Neural crest cell (in vitro differentiated cells): ENCODE results near the gene PDE8B. TPM values are rescaled to one million over a fixed set of nuclear protein-coding genes. Genes with fewer than 3 reads are reported as not detected.
A peak's percentile ranks its signal among the peaks of the same experiment; 100 is the strongest.

ENCODE experiments used
- DNase-seq: peaks from one replicate; pipeline ENCODE4 v3.0.0; 2021; ENCODE audit warnings: low read depth, mixed read lengths, low spot score
- H3K27ac Mint-ChIP-seq: one replicate; pipeline ENCODE4 v1.8.0; 2021; ENCODE audit warnings: mild to moderate bottlenecking, mixed read lengths; ENCODE audit not compliant: unreplicated experiment
- H3K27me3 Mint-ChIP-seq: 2 replicates; pipeline ENCODE4 v1.8.0; 2021; ENCODE audit warnings: low read depth, mild to moderate bottlenecking, mixed read lengths
- H3K36me3 Mint-ChIP-seq: 2 replicates; pipeline ENCODE4 v1.8.0; 2021; ENCODE audit warnings: low read depth, mild to moderate bottlenecking, mixed read lengths
- H3K4me1 Mint-ChIP-seq: 2 replicates; pipeline ENCODE4 v1.8.0; 2021; ENCODE audit warnings: mixed read lengths
- H3K4me3 Mint-ChIP-seq: one replicate; pipeline ENCODE4 v1.8.0; 2021; ENCODE audit warnings: mild to moderate bottlenecking, mixed read lengths
- H3K9me3 Mint-ChIP-seq: 2 replicates; pipeline ENCODE4 v1.8.0; 2021; ENCODE audit warnings: mixed read lengths
- total RNA-seq: library from RNA; stranded (reverse); gene quantifications from 2 replicates; pipeline ENCODE4 v1.2.1, GENCODE V29; 2021
- TF ChIP-seq, protein P1 (sequence below): fragments of 200-600 bp; sonication (generic); conservative IDR thresholded peaks from 2 replicates; pipeline ENCODE4 v1.5.0; 2021; ENCODE audit warnings: antibody characterized with exemption, mild to moderate bottlenecking

The PDE8B gene
- total RNA-seq, 1 donor from 2014 or later = 0.44 TPM

GRCh38 chr5:77431286-77431685 lies 220.8 kb downstream of the PDE8B start:
- H3K4me3 Mint-ChIP-seq = no peak overlapping the region
- no peaks in the 10 kb centered on the region for H3K27me3 Mint-ChIP-seq
- DNase-seq = no peak
- H3K36me3 Mint-ChIP-seq = peaks cover 16% of the 10 kb centered on the region
- H3K27ac Mint-ChIP-seq = no peak overlapping the region
- no peaks in the 10 kb centered on the region for H3K9me3 Mint-ChIP-seq
- TF ChIP-seq, protein P1, sequence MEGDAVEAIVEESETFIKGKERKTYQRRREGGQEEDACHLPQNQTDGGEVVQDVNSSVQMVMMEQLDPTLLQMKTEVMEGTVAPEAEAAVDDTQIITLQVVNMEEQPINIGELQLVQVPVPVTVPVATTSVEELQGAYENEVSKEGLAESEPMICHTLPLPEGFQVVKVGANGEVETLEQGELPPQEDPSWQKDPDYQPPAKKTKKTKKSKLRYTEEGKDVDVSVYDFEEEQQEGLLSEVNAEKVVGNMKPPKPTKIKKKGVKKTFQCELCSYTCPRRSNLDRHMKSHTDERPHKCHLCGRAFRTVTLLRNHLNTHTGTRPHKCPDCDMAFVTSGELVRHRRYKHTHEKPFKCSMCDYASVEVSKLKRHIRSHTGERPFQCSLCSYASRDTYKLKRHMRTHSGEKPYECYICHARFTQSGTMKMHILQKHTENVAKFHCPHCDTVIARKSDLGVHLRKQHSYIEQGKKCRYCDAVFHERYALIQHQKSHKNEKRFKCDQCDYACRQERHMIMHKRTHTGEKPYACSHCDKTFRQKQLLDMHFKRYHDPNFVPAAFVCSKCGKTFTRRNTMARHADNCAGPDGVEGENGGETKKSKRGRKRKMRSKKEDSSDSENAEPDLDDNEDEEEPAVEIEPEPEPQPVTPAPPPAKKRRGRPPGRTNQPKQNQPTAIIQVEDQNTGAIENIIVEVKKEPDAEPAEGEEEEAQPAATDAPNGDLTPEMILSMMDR = no peak
- peaks cover 3% of the 10 kb centered on the region for H3K4me1 Mint-ChIP-seq

GRCh38 chr5:77431719-77432118 lies 221.2 kb downstream of the PDE8B start:
- TF ChIP-seq, protein P1 = no peak
- H3K36me3 Mint-ChIP-seq = peaks cover 16% of the 10 kb centered on the region
- no peak for DNase-seq
- H3K4me1 Mint-ChIP-seq = no peaks in the 10 kb centered on the region
- H3K9me3 Mint-ChIP-seq = no peaks in the 10 kb centered on the region
- H3K27ac Mint-ChIP-seq = no peak overlapping the region
- H3K27me3 Mint-ChIP-seq = no peaks in the 10 kb centered on the region
- H3K4me3 Mint-ChIP-seq = no peak overlapping the region

DNA sequence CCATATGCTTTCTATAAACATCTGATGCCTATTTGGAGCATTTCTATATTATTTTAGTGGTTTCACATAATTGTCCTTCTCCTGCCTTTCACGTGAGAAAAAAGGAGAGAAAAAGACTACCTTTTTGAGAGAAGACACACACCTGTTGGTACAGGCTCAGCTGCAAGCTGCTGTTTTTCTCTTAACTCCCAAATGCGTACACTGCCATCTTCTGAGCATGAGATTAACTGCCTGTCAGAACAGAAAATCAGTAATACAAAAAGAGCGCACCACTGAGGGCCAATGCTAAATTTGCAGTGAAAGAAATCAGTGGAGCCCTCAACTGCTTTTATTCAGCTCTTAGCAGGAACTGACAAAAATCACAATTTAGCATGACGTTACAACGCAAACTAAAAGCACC lies 226.7 kb downstream of the PDE8B start:
- H3K4me1 Mint-ChIP-seq = no peaks in the 10 kb centered on the region
- peaks cover 8% of the 10 kb centered on the region for H3K36me3 Mint-ChIP-seq
- H3K27me3 Mint-ChIP-seq = no peaks in the 10 kb centered on the region
- DNase-seq = no peak
- no peak overlapping the region for H3K27ac Mint-ChIP-seq
- no peaks in the 10 kb centered on the region for H3K9me3 Mint-ChIP-seq
- TF ChIP-seq, protein P1 = peak; percentile 58
- no peak overlapping the region for H3K4me3 Mint-ChIP-seq

GRCh38 chr5:77438071-77438470 lies 227.6 kb downstream of the PDE8B start:
- DNase-seq = no peak
- H3K4me1 Mint-ChIP-seq = no peaks in the 10 kb centered on the region
- H3K36me3 Mint-ChIP-seq = peaks cover 8% of the 10 kb centered on the region
- H3K4me3 Mint-ChIP-seq = no peak overlapping the region
- H3K9me3 Mint-ChIP-seq = no peaks in the 10 kb centered on the region
- H3K27ac Mint-ChIP-seq = no peak overlapping the region
- TF ChIP-seq, protein P1 = no peak
- H3K27me3 Mint-ChIP-seq = no peaks in the 10 kb centered on the region

- DNase-seq = no peak
- H3K36me3 Mint-ChIP-seq = peaks cover 43% of the 10 kb centered on the region
- no peak overlapping the region for H3K4me3 Mint-ChIP-seq
- peaks cover 15% of the 10 kb centered on the region for H3K9me3 Mint-ChIP-seq
- no peaks in the 10 kb centered on the region for H3K27me3 Mint-ChIP-seq
- H3K27ac Mint-ChIP-seq = peak overlapping the region; percentile 19
- peaks cover 3% of the 10 kb centered on the region for H3K4me1 Mint-ChIP-seq
- TF ChIP-seq, protein P1 = no peak
These were observed 233.2 kb downstream of the PDE8B start for GRCh38 chr5:77443670-77444069.

- TF ChIP-seq, protein P1 = no peak
- H3K27ac Mint-ChIP-seq = no peak overlapping the region
- H3K4me3 Mint-ChIP-seq = no peak overlapping the region
- peaks cover 15% of the 10 kb centered on the region for H3K9me3 Mint-ChIP-seq
- H3K4me1 Mint-ChIP-seq = peaks cover 3% of the 10 kb centered on the region
- H3K36me3 Mint-ChIP-seq = peaks cover 43% of the 10 kb centered on the region
- H3K27me3 Mint-ChIP-seq = no peaks in the 10 kb centered on the region
- DNase-seq = no peak
These were observed 233.9 kb downstream of the PDE8B start for GRCh38 chr5:77444356-77444755.
